Caco-2 (cell line): Measurements from ENCODE around the gene GAS6. TPM values are rescaled to one million over a fixed set of nuclear protein-coding genes. Genes with fewer than 3 reads are reported as not detected.

Experiments used
- BruUV-seq: library from RNA; stranded (reverse); fragments of 400-500 nt; replicated peaks from 2 replicates; lab custom pipeline; 2021; lab: Mats Ljungman, UMichigan
- CTCF ChIA-PET: fragments of 300-600 bp; sonication (Branson Sonifier 250); formaldehyde crosslinking; loops from one replicate; lab custom pipeline; 2022; ENCODE audit warnings: antibody characterized with exemption; lab: Charles Lee
- POLR2A ChIA-PET: fragments of 300-600 bp; sonication (Branson Sonifier 250); formaldehyde crosslinking; loops from one replicate; lab custom pipeline; 2022; ENCODE audit warnings: antibody characterized with exemption; lab: Charles Lee
- DNase-seq, 2 experiments: peaks; one replicate each; pipeline versions ENCODE4 v3.0.0 to v3.0.0-alpha.2; 2020 to 2022
- H3K27me3 ChIP-seq: replicated peaks from 2 replicates; pipeline ENCODE4 v1.6.0; 2011; ENCODE audit warnings: low read length; ENCODE audit not compliant: control insufficient read depth, insufficient read depth
- H3K36me3 ChIP-seq: 2 replicates; pipeline ENCODE4 v1.5.1; 2011; ENCODE audit warnings: low read length; ENCODE audit not compliant: control insufficient read depth, insufficient read depth
- H3K4me1 ChIP-seq: fragments of 250-450 bp; sonication (Bioruptor Pico); 2 replicates; pipeline ENCODE4 v1.5.1; 2020; ENCODE audit warnings: mild to moderate bottlenecking
- H3K4me3 ChIP-seq: 2 replicates; pipeline ENCODE4 v1.5.1; 2011; ENCODE audit warnings: low read depth, mild to moderate bottlenecking, control low read depth, low read length
- H3K9me3 ChIP-seq: fragments of 250-450 bp; sonication (Bioruptor Pico); 2 replicates; pipeline ENCODE4 v1.5.1; 2020; ENCODE audit warnings: mild to moderate bottlenecking, moderate library complexity
- H3K27ac Mint-ChIP-seq: one replicate; pipeline ENCODE4 v1.8.0; 2022; ENCODE audit warnings: mixed read lengths; ENCODE audit not compliant: unreplicated experiment
- H3K27me3 Mint-ChIP-seq: one replicate; pipeline ENCODE4 v1.8.0; 2022; ENCODE audit warnings: mixed read lengths; ENCODE audit not compliant: insufficient read depth, unreplicated experiment
- H3K36me3 Mint-ChIP-seq: one replicate; pipeline ENCODE4 v1.8.0; 2022; ENCODE audit warnings: mild to moderate bottlenecking, mixed read lengths; ENCODE audit not compliant: insufficient read depth, unreplicated experiment
- H3K4me1 Mint-ChIP-seq: one replicate; pipeline ENCODE4 v1.8.0; 2022; ENCODE audit warnings: low read depth, mixed read lengths; ENCODE audit not compliant: unreplicated experiment
- H3K4me3 Mint-ChIP-seq: one replicate; pipeline ENCODE4 v1.8.0; 2022; ENCODE audit warnings: mild to moderate bottlenecking, moderate library complexity, mixed read lengths; ENCODE audit not compliant: unreplicated experiment
- H3K9me3 Mint-ChIP-seq: one replicate; pipeline ENCODE4 v1.8.0; 2022; ENCODE audit warnings: mixed read lengths; ENCODE audit not compliant: unreplicated experiment
- intact Hi-C: fragments of 100-400 bp; cut with micrococcal nuclease; formaldehyde crosslinking; loops from one replicate; pipeline ENCODE4 v1.10.0; 2022; ENCODE audit not compliant: unreplicated experiment
- total RNA-seq: library from RNA; stranded (reverse); gene quantifications from 2 replicates; pipeline ENCODE4 v1.2.3, GENCODE V29; 2022
- TF ChIP-seq, protein P1 (sequence below), 2 experiments: fragments of 200-600 bp in 1 of 2; IDR thresholded peaks; 1 replicate in 1 of 2; 2 replicates in 1 of 2; pipeline versions ENCODE4 v1.5.1 to v1.8.0; 2011 to 2022; ENCODE audit warnings: antibody characterized with exemption in 1 of 2, control low read depth in 1 of 2, inconsistent platforms in 1 of 2, low read depth in 1 of 2, low read length in 1 of 2, mild to moderate bottlenecking in 1 of 2, moderate library complexity in 1 of 2; ENCODE audit not compliant: insufficient read depth in 1 of 2, severe bottlenecking in 1 of 2, unreplicated experiment in 1 of 2

GAS6 gene
- total RNA-seq, 1 experiment from 2014 or later: 34.8 TPM

GRCh38 chr13:113901231-113901630, 37.4 kb upstream of the GAS6 start:
- TF ChIP-seq, protein P1, sequence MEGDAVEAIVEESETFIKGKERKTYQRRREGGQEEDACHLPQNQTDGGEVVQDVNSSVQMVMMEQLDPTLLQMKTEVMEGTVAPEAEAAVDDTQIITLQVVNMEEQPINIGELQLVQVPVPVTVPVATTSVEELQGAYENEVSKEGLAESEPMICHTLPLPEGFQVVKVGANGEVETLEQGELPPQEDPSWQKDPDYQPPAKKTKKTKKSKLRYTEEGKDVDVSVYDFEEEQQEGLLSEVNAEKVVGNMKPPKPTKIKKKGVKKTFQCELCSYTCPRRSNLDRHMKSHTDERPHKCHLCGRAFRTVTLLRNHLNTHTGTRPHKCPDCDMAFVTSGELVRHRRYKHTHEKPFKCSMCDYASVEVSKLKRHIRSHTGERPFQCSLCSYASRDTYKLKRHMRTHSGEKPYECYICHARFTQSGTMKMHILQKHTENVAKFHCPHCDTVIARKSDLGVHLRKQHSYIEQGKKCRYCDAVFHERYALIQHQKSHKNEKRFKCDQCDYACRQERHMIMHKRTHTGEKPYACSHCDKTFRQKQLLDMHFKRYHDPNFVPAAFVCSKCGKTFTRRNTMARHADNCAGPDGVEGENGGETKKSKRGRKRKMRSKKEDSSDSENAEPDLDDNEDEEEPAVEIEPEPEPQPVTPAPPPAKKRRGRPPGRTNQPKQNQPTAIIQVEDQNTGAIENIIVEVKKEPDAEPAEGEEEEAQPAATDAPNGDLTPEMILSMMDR (IDR thresholded peaks at IDR 0.05; ENCODE audit: insufficient read depth in 1 of 2, low read depth in 1 of 2, low read length in 1 of 2, severe bottlenecking in 1 of 2, unreplicated experiment in 1 of 2): no peak
- H3K9me3 ChIP-seq: no peaks in the 10 kb centered on the region
- no peak for DNase-seq
- no peaks in the 10 kb centered on the region for H3K4me1 ChIP-seq
- no peaks in the 10 kb centered on the region for H3K27me3 Mint-ChIP-seq
- H3K9me3 Mint-ChIP-seq: no peaks in the 10 kb centered on the region
- no peak overlapping the region for H3K27ac Mint-ChIP-seq
- intact Hi-C loops: no loop called here
- no TSS peak for BruUV-seq
- H3K4me3 ChIP-seq: no peak overlapping the region
- no peaks in the 10 kb centered on the region for H3K36me3 ChIP-seq
- POLR2A ChIA-PET: no interaction called here
- H3K4me1 Mint-ChIP-seq: no peaks in the 10 kb centered on the region
- CTCF ChIA-PET: no interaction called here
- H3K27me3 ChIP-seq: no peaks in the 10 kb centered on the region
- no peaks in the 10 kb centered on the region for H3K36me3 Mint-ChIP-seq
- H3K4me3 Mint-ChIP-seq: no peak overlapping the region

GRCh38 chr13:113900646-113901045, 36.8 kb upstream of the GAS6 start:
- Histone ChIP-seq H3K4me3 (no peak overlapping the region), H3K36me3 (no peaks in the 10 kb centered on the region), H3K4me1 (no peaks in the 10 kb centered on the region), H3K27me3 (no peaks in the 10 kb centered on the region), H3K9me3 (no peaks in the 10 kb centered on the region)
- BruUV-seq: no TSS peak
- TF ChIP-seq, protein P1 (IDR thresholded peaks at IDR 0.05; ENCODE audit: insufficient read depth in 1 of 2, low read depth in 1 of 2, low read length in 1 of 2, severe bottlenecking in 1 of 2, unreplicated experiment in 1 of 2): no peak
- ChIA-PET POLR2A (no interaction called here), CTCF (no interaction called here)
- Mint-ChIP-seq H3K36me3 (no peaks in the 10 kb centered on the region), H3K27me3 (no peaks in the 10 kb centered on the region), H3K4me1 (no peaks in the 10 kb centered on the region), H3K27ac (no peak overlapping the region), H3K4me3 (no peak overlapping the region), H3K9me3 (no peaks in the 10 kb centered on the region)
- DNase-seq: no peak
- intact Hi-C loops: no loop called here

DNA sequence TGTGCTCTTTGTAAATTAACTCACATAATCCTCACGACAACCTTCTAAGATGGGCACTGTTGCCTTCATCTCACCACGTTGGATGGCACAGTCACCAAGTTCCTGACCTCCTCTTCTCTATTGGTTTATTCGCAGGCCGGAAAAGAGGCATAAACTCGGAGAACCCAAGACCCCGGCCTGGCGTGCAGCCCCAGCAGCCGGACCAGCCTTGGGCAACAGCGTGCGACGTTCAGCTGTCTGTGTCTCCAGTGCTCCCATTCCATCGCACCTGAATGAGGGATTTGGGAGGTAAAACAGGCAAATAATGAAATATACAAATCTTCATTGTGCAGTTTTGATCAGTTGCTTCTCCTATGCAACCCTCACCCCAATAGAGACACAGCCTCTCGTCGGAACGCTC, 34.5 kb upstream of the GAS6 start:
- Mint-ChIP-seq H3K27me3 (peaks cover 8% of the 10 kb centered on the region), H3K9me3 (peaks cover 11% of the 10 kb centered on the region), H3K36me3 (no peaks in the 10 kb centered on the region), H3K27ac (no peak overlapping the region), H3K4me1 (no peaks in the 10 kb centered on the region), H3K4me3 (no peak overlapping the region)
- Histone ChIP-seq H3K4me3 (no peak overlapping the region), H3K4me1 (no peaks in the 10 kb centered on the region), H3K27me3 (no peaks in the 10 kb centered on the region), H3K36me3 (no peaks in the 10 kb centered on the region), H3K9me3 (no peaks in the 10 kb centered on the region)
- TF ChIP-seq, protein P1 (IDR thresholded peaks at IDR 0.05; ENCODE audit: insufficient read depth in 1 of 2, low read depth in 1 of 2, low read length in 1 of 2, severe bottlenecking in 1 of 2, unreplicated experiment in 1 of 2): no peak
- no peak for DNase-seq
- BruUV-seq: no TSS peak
- CTCF ChIA-PET: no interaction called here
- intact Hi-C loops: no loop called here
- POLR2A ChIA-PET: no interaction called here
